Measurements from ENCODE around the gene MYL10.

Gene MYL10

DNA sequence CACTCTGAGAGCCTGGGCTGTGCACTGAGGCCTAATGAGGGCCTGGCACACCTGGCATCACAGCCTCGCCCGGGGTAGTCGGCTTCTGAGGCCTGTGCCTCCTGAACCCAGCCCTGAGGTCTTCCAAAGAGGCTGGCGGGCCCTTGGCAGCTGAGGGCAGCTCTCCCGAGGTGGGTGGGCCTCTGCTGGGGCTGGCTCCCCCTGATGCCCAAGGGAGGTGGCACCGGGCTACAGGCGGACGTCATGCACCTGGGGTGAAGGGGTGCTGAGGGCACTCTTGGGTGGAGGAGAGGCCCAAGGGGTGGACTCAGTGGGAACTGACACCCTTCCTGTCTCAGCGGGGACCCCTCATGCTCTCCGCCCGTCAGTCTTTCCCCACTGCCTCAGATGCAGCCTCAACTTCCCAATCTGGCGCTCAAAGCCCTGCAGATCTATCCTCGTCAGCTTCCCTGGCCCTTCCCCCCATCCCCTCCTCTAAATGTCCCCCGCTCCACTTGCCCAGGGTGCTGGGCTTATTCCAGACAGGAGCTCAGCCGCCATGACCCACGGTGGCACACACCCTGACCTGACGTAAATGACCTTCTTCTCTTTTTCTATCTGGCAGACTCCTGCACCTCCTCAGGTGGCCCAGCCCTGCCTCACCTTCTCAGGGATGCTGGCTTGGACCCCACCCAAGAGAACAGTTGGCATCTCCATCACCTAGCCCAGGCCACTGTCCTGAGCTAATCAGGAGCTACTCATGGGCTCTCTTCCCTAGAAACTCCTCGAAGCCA lies 38.2 kb downstream of the MYL10 start:
- no peak for ATAC-seq (ENCODE audit: low read depth)
- H3K27ac Mint-ChIP-seq: no peak overlapping the region

DNA sequence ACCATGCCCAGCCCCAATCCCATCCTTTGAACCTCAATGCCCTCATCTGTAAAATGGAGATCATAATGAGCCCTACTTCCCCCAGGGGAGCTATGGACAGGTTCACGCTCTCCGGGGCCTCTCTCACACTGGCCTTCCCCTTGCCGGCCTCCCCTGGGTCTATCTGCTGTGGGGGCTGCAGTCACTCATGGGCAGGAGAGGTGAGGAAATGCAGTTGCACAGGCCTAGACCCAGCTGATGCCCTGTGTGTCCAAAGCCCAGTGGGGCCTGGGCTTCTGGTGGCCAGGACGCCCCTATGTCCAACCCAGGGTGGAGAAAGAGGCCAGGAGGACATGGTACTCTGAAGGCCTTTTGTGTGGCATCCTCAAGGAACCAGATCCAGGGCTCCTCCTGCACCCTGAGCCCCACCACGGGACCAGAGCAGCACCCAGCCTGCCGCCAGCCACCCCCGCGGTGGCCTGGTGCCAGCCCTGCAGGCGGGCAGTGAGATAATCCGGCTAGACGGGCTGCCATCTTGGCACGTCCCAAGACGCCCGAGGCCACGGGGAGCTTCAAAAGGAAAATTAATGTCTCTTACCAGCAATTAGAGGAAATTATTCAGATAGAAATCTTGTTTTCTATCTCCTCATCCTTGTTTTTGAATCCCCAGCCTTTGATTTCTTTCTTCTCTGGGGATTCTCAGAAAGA lies 39.0 kb downstream of the MYL10 start:
- ATAC-seq (ENCODE audit: low read depth): no peak
- no peaks in the 10 kb centered on the region for H3K9me3 Mint-ChIP-seq
- H3K36me3 Mint-ChIP-seq: no peaks in the 10 kb centered on the region
- peaks cover 9% of the 10 kb centered on the region for H3K27me3 Mint-ChIP-seq
- H3K4me3 Mint-ChIP-seq: no peak overlapping the region
- no peaks in the 10 kb centered on the region for H3K4me1 Mint-ChIP-seq
- no peak overlapping the region for H3K27ac Mint-ChIP-seq
- DNase-seq (ENCODE audit: low spot score in 2 of 2): no peak

More for the DNA sequence above, 38.2 kb downstream of the MYL10 start:
- no peak overlapping the region for H3K4me3 Mint-ChIP-seq
- H3K27me3 Mint-ChIP-seq: peaks cover 9% of the 10 kb centered on the region
- H3K4me1 Mint-ChIP-seq: no peaks in the 10 kb centered on the region
- no peak for DNase-seq (ENCODE audit: low spot score in 2 of 2)
- H3K36me3 Mint-ChIP-seq: no peaks in the 10 kb centered on the region
- no peaks in the 10 kb centered on the region for H3K9me3 Mint-ChIP-seq

DNA sequence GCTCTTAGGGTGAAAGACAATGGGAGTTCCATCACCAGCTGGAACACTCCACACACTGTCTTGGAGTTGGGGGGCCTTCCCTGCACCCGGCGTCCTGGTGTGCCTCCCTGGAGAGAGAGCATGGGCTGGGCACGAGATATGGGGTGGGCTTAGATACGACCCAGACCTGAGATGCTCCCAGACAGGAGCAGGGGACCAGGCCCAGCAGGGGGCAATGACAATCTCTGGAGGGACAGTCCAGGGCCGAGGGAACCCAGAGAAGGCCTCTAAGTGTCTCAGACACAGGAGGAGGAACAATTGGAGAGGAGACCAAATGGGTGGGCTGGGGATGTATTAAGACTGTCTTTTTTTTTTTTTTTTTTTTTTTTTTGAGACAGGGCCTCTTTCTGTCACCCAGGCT lies 40.0 kb downstream of the MYL10 start:
- ATAC-seq (ENCODE audit: low read depth) (no peak), DNase-seq (ENCODE audit: low spot score in 2 of 2) (no peak)
- Mint-ChIP-seq H3K4me3 (no peak overlapping the region), H3K4me1 (no peaks in the 10 kb centered on the region), H3K9me3 (no peaks in the 10 kb centered on the region), H3K27ac (no peak overlapping the region), H3K36me3 (no peaks in the 10 kb centered on the region), H3K27me3 (peaks cover 9% of the 10 kb centered on the region)

DNA sequence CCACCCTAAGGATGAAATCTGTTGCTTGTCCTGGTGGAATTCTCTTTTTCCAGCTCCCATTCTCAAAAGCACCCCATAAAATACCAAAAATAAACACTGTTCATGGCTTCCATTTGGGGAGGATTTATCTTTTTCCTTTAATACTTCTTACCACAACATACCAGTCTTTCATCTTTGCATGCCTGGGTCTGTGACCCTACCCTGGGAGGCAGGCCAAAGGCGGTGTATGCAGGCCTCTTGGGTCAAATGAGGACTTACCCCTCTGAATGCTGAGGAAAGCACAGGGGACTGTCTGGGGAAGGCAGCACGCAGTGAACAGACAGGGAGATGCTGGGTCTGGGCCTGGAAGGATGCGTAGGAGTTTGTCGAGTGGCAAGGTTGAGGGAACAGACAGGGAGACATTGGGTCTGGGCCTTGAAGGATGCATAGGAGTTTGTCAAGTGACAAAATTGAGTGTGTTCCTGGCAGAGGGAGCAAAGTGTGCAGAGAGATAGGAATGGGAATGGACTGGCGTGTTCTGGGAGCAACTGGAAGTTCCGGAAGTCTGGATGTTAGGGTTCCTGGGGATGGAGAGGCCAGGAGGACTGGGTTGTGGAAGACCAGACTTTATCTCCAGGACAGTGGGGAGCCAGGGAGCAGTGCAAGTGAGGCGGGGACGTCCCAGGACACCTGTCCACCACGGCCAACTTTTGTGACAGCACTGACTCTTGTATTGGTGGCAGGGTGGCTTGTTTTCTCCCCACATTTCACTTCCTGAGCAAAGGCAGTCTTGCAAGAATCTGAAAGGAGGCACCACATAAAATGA lies 40.8 kb downstream of the MYL10 start:
- no peak overlapping the region for H3K4me3 Mint-ChIP-seq
- no peaks in the 10 kb centered on the region for H3K9me3 Mint-ChIP-seq
- H3K4me1 Mint-ChIP-seq: no peaks in the 10 kb centered on the region
- H3K36me3 Mint-ChIP-seq: no peaks in the 10 kb centered on the region
- no peak overlapping the region for H3K27ac Mint-ChIP-seq
- DNase-seq (ENCODE audit: low spot score in 2 of 2): no peak
- peaks cover 11% of the 10 kb centered on the region for H3K27me3 Mint-ChIP-seq
- ATAC-seq (ENCODE audit: low read depth): no peak

DNA sequence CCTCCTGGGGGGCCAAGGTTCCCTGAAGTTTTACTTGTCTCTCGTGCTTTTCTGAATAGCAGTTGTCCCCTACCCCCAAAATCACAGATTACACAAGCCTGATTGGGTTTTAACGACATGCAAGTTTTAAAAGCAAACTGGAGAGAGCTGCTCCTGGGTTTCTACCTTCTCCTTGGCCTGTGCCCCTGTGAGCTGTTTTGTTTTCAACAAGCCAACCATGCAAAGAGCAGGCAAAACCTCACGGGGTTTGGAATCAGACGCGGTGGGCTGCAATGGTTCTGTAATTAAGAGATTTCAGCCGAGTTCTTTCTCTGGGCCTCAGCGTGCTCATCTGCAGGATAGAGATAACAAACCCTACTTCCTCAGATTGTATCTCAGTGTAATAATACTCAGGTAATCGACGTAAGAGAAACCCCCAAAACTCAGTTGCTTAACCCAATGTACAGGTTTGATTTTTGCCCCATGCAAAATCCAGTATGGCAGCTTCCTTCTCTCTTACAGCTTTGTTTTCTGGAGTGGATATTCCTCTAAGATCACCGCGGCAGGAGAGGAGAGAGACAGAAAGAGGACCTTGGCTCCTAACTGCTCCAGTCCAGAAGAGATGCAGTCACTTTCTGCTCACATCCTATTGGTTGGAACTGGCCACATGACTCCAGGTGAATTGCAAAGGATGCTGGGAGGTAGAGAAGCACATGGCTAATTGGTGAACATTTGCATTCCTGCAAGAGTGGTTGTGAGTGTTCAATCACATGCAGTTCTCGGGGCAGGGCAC lies 42.0 kb downstream of the MYL10 start:
- H3K27ac Mint-ChIP-seq: no peak overlapping the region
- no peaks in the 10 kb centered on the region for H3K4me1 Mint-ChIP-seq
- ATAC-seq (ENCODE audit: low read depth) (no peak), DNase-seq (ENCODE audit: low spot score in 2 of 2) (no peak)
- H3K9me3 Mint-ChIP-seq: peaks cover 2% of the 10 kb centered on the region
- no peaks in the 10 kb centered on the region for H3K36me3 Mint-ChIP-seq
- H3K27me3 Mint-ChIP-seq: peaks cover 14% of the 10 kb centered on the region
- H3K4me3 Mint-ChIP-seq: no peak overlapping the region

DNA sequence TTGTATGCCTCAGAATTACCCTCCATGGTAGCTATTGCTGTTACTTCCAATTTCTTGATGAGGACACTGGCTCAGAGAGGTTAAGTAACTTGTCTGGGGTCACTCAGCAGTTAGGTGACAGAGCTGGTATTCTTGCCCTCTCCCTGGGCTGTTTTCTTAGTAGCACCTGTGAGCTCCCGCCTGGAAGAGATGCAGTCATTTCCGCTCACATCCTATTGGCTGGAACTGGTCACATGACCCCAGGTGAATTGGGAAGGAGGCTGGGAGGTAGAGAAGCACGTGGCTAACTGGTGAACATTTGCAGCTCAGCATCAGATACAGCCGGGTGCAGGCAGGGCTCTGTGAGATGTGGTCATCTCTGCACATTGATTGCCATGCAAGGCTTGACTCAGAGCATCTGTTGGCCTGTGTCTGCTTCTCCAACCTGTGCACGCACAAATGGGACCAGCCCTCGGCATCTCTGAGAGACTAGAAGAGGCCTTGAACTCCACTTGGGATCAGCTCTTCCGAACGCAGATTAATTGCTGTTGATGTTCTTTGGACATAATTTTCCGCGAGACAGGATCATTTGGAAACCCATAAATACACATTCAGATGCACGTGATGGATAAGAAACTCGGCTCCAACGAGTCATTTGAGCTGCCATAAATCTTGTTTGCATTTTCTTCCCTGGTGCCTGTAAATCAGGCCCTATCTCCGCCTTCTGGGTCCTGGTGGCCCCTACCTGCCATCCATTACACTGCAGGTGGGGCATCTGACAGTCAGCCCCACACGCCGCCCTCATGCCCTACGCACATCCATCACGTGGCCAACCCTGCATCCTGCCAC lies 42.8 kb downstream of the MYL10 start:
- Mint-ChIP-seq H3K9me3 (peaks cover 2% of the 10 kb centered on the region), H3K4me1 (no peaks in the 10 kb centered on the region), H3K27ac (no peak overlapping the region), H3K27me3 (peaks cover 12% of the 10 kb centered on the region), H3K36me3 (no peaks in the 10 kb centered on the region), H3K4me3 (no peak overlapping the region)
- DNase-seq (ENCODE audit: low spot score in 2 of 2): no peak
- ATAC-seq (ENCODE audit: low read depth): no peak

DNA sequence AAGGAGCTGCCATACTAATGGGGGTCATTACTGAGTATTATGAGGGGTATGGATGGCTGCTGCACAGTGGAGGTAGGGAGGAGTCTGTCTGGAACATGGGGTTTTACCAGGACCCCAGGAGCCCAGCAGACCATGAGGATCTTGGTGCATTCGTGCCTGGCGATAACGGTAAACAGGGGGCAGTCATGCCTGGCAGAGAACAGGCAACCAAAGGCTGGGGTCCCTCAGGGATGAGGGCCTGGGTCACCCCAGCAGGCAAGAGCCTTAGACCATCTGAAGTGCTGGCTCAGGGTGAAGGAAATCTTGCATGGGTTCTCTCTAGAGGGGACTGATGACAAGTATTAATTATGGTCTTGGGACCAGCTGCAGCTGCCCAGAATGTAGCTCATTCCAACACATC lies 46.1 kb downstream of the MYL10 start:
- Mint-ChIP-seq H3K4me1 (no peaks in the 10 kb centered on the region), H3K4me3 (no peak overlapping the region), H3K9me3 (peaks cover 4% of the 10 kb centered on the region), H3K27ac (no peak overlapping the region), H3K36me3 (no peaks in the 10 kb centered on the region), H3K27me3 (peaks cover 18% of the 10 kb centered on the region)
- no peak for DNase-seq (ENCODE audit: low spot score in 2 of 2)
- no peak for ATAC-seq (ENCODE audit: low read depth)

DNA sequence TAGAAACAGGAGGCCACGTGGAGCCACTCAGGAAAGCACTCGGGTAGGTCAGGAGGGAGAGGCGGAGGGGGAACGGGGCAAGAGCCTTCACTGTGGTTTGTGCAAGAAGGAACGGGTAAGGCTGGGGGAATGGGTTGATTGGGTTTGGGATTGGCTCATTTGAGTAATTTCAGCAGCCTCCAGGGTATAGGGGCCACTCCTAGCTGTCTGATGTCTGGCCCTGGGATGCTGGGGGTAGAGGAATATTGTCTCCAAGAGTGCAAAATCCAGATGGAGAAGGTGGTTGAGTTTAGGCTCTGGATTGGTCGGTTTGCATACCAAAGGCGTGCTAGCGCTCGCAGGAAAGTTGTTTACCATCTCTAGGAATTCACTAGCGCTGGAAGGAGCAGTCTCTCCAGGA lies 47.2 kb downstream of the MYL10 start:
- peaks cover 18% of the 10 kb centered on the region for H3K27me3 Mint-ChIP-seq
- no peaks in the 10 kb centered on the region for H3K4me1 Mint-ChIP-seq
- H3K9me3 Mint-ChIP-seq: peaks cover 4% of the 10 kb centered on the region
- no peaks in the 10 kb centered on the region for H3K36me3 Mint-ChIP-seq
- no peak overlapping the region for H3K4me3 Mint-ChIP-seq
- H3K27ac Mint-ChIP-seq: no peak overlapping the region
- no peak for ATAC-seq (ENCODE audit: low read depth)
- DNase-seq (ENCODE audit: low spot score in 2 of 2): no peak

DNA sequence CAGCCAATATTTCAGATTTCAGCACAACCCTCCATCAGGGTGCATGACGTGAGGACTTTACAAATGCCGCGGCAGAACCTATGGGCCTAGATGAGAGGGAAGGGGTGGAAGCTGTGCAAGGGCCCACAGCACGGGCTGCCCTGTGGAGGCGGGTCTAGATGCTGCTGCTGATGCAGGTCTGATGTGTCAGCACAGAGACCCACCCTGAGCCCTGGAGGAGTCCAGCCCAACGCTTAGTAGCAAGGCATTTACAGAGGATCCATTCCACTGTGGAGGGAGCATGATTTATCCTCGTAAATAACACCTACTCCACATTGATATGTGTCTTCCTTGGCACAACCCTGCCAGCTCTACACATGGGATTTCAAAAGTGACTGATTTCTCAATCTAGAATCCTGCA lies 48.5 kb downstream of the MYL10 start:
- H3K9me3 Mint-ChIP-seq: peaks cover 4% of the 10 kb centered on the region
- H3K27me3 Mint-ChIP-seq: peaks cover 20% of the 10 kb centered on the region
- DNase-seq (ENCODE audit: low spot score in 2 of 2) (no peak), ATAC-seq (ENCODE audit: low read depth) (no peak)
- peaks cover 2% of the 10 kb centered on the region for H3K4me1 Mint-ChIP-seq
- no peak overlapping the region for H3K27ac Mint-ChIP-seq
- peaks cover 2% of the 10 kb centered on the region for H3K36me3 Mint-ChIP-seq
- H3K4me3 Mint-ChIP-seq: no peak overlapping the region

DNA sequence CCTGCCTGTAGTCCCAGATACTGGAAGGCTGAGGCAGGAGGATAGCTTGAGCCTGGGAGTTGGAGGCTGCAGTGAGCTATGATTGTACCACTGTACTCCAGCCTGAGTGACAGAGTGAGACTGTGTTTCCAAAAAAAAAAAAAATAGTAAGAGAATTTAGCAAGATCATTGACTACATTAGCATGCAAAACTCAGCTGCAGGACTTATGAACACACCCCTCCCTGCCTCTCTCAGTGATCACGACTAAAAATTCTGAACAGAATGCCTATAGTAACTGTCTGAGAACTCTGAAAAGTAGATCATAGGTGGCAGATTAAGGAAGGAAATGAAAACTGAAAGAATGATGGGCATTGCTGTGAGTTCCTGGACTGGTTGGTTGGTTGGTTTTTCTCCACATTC lies 50.5 kb downstream of the MYL10 start:
- H3K27me3 Mint-ChIP-seq: peaks cover 22% of the 10 kb centered on the region
- peaks cover 7% of the 10 kb centered on the region for H3K4me1 Mint-ChIP-seq
- H3K27ac Mint-ChIP-seq: no peak overlapping the region
- DNase-seq (ENCODE audit: low spot score in 2 of 2) (no peak), ATAC-seq (ENCODE audit: low read depth) (no peak)
- H3K9me3 Mint-ChIP-seq: peaks cover 6% of the 10 kb centered on the region
- H3K4me3 Mint-ChIP-seq: no peak overlapping the region
- H3K36me3 Mint-ChIP-seq: peaks cover 2% of the 10 kb centered on the region

DNA sequence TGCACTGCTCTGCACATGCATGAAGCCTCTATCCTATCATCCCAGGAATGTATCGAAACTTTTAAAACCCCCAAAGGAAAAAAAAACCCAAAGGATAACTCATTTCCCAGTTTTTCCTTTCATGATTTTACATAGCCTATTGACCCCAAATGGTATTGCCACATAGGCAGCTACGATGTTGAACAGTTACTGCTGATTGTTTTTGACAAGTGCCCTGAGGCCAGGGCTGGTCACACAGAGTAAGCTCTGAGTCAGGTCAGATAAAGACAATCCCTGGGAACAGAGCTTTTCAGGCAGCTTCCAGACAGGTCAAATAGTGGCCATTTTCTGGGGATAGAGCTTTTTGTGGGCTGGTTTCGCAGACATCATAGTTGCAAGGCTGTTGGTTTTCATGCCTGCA lies 52.1 kb downstream of the MYL10 start:
- DNase-seq (ENCODE audit: low spot score in 2 of 2): no peak

DNA sequence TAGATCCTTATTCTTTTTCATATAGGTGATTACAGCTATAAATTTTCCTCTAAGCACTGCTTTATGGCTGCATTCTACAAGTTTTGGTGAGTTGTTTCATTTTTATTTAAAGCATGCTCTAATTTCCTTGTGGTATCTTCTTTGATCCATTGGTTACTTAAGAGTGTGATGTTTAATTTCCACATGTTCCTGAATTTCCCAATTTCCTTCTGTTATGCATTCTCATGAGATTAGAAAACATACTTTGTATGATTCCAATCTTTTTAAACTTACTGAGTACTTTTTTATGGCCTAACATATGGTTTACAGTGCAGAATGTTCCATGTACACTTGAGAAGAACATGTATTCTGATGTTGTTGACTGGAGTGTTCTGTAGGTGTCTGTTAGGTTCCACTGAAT lies 53.4 kb downstream of the MYL10 start:
- peaks cover 7% of the 10 kb centered on the region for H3K4me1 Mint-ChIP-seq
- H3K27ac Mint-ChIP-seq: no peak overlapping the region
- H3K27me3 Mint-ChIP-seq: peaks cover 14% of the 10 kb centered on the region
- peaks cover 9% of the 10 kb centered on the region for H3K9me3 Mint-ChIP-seq
- no peak overlapping the region for H3K4me3 Mint-ChIP-seq
- DNase-seq (ENCODE audit: low spot score in 2 of 2) (no peak), ATAC-seq (ENCODE audit: low read depth) (no peak)
- H3K36me3 Mint-ChIP-seq: peaks cover 2% of the 10 kb centered on the region

More for the DNA sequence above, 52.1 kb downstream of the MYL10 start:
- ATAC-seq (ENCODE audit: low read depth): no peak
- H3K27me3 Mint-ChIP-seq: peaks cover 14% of the 10 kb centered on the region
- no peak overlapping the region for H3K4me3 Mint-ChIP-seq
- H3K27ac Mint-ChIP-seq: no peak overlapping the region
- H3K36me3 Mint-ChIP-seq: peaks cover 2% of the 10 kb centered on the region
- peaks cover 5% of the 10 kb centered on the region for H3K9me3 Mint-ChIP-seq
- H3K4me1 Mint-ChIP-seq: peaks cover 7% of the 10 kb centered on the region

DNA sequence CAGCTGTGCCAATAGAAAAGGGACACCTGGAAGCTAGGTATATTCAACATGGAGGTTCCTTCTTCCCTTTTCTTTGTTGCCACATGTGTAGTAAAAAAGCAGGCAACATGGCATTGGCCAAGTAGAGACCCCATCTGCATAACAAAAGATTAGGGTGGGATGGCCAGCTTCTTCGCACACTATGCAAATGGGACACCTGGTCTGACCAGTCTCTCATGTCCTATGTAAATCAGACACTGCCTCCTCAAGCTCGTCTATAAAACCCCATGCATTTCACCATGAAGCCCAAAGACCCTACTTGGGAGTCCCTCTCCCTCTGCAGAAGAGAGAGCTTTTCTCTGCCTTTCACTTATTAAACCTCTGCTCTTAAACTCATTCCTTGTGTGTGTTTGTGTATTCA lies 53.9 kb downstream of the MYL10 start:
- DNase-seq (ENCODE audit: low spot score in 2 of 2) (no peak), ATAC-seq (ENCODE audit: low read depth) (no peak)
- peaks cover 7% of the 10 kb centered on the region for H3K4me1 Mint-ChIP-seq
- H3K27me3 Mint-ChIP-seq: peaks cover 10% of the 10 kb centered on the region
- H3K27ac Mint-ChIP-seq: no peak overlapping the region
- no peak overlapping the region for H3K4me3 Mint-ChIP-seq
- peaks cover 10% of the 10 kb centered on the region for H3K9me3 Mint-ChIP-seq
- H3K36me3 Mint-ChIP-seq: peaks cover 2% of the 10 kb centered on the region
